Spleen (tissue), 11 donors: ENCODE measurements around the gene SPATA3. TPM values are rescaled to one million over a fixed set of nuclear protein-coding genes. Genes with fewer than 3 reads are reported as not detected.

Experiments used
- DNase-seq: peaks from one replicate; pipeline ENCODE4 v3.0.0-alpha.2; 2020
- H3K27ac ChIP-seq, 8 donors: fragments of 200-600 bp; sonication (generic) in 7 of 8; 1 replicate in 4 of 8; 2 replicates in 4 of 8; pipeline versions ENCODE4 v1.5.0 to v1.8.0; 2016 to 2021; ENCODE audit warnings: inconsistent platforms in 4 of 8, mild to moderate bottlenecking in 4 of 8, moderate library complexity in 1 of 8
- H3K27me3 ChIP-seq, 7 donors: fragments of 200-600 bp; sonication (generic) in 6 of 7; replicated peaks in 1 of 7; 1 replicate in 4 of 7; 2 replicates in 3 of 7; pipeline versions ENCODE4 v1.5.0 to v1.8.0; 2016 to 2021; ENCODE audit warnings: inconsistent platforms in 3 of 7, mild to moderate bottlenecking in 1 of 7
- H3K36me3 ChIP-seq, 6 donors: fragments of 200-600 bp; sonication (generic) in 5 of 6; 1 replicate in 4 of 6; 2 replicates in 2 of 6; pipeline versions ENCODE4 v1.5.0 to v1.8.0; 2016 to 2021; ENCODE audit warnings: inconsistent platforms in 2 of 6
- H3K4me1 ChIP-seq, 6 donors: fragments of 200-600 bp; sonication (generic) in 5 of 6; 1 replicate in 3 of 6; 2 replicates in 3 of 6; pipeline versions ENCODE4 v1.5.0 to v1.8.0; 2016 to 2021; ENCODE audit warnings: inconsistent platforms in 3 of 6
- H3K4me3 ChIP-seq, 8 donors: fragments of 200-600 bp; sonication (generic) in 7 of 8; 1 replicate in 4 of 8; 2 replicates in 4 of 8; pipeline versions ENCODE4 v1.5.0 to v1.8.0; 2016 to 2021; ENCODE audit warnings: inconsistent platforms in 4 of 8, mild to moderate bottlenecking in 4 of 8, moderate library complexity in 2 of 8
- H3K9me3 ChIP-seq, 8 donors: fragments of 200-600 bp; sonication (generic) in 7 of 8; 1 replicate in 4 of 8; 2 replicates in 4 of 8; pipeline versions ENCODE4 v1.5.0 to v1.8.0; 2016 to 2021; ENCODE audit warnings: inconsistent platforms in 4 of 8
- POLR2A ChIP-seq, 3 donors: fragments of 450-650 bp; IDR thresholded peaks; one replicate each; pipeline ENCODE4 v1.5.1; 2017; ENCODE audit warnings: antibody characterized with exemption in 3 of 3, mild to moderate bottlenecking in 1 of 3
- POLR2AphosphoS5 ChIP-seq, 3 donors: sonication (generic); formaldehyde crosslinking; IDR thresholded peaks; one replicate each; pipeline ENCODE4 v1.5.1; 2017; ENCODE audit warnings: antibody characterized with exemption in 3 of 3
- WGBS, 5 donors: extraction: QIAGEN DNeasy Blood & Tissue Kit in 3 of 5; methylation state at CpG; one replicate each; pipeline versions ENCODE4 v1.1.5 to v1.1.7; 2013 to 2018; 5-methylcytosine and 5-hydroxymethylcytosine counted together
- intact Hi-C: fragments of 100-400 bp; cut with DNase I; formaldehyde crosslinking; loops from one replicate; pipeline ENCODE4 v1.15.0; 2023; ENCODE audit warnings: low total_unique reads
- polyA plus RNA-seq, 3 donors: library from polyadenylated mRNA; stranded (reverse); fragments of 200-250 nt; gene quantifications; one replicate each; pipeline ENCODE4 v1.2.1, GENCODE V29; 2013
- total RNA-seq, 7 donors: library from RNA; depleted of rRNA in 3 of 7; stranded (reverse); fragments of >200 nt in 3 of 7; fragmentation: NEBNext Ultra II Directional in 4 of 7; extraction: Animal tissue kit (Norgen Biotek cat#: 25700) in 4 of 7; gene quantifications; one replicate each; pipeline versions ENCODE4 v1.1.0 to v1.2.1, GENCODE V29; 2016 to 2021
- TF ChIP-seq, protein P1 (sequence below), 11 experiments: fragments of 200-600 bp in 7 of 11; fragments of 450-650 bp in 4 of 11; sonication (generic) in 4 of 11; IDR thresholded peaks in 8 of 11; conservative IDR thresholded peaks in 3 of 11; 1 replicate in 7 of 11; 2 replicates in 4 of 11; pipeline versions ENCODE4 v1.4.0 to v1.8.0; 2016 to 2021; ENCODE audit warnings: antibody characterized with exemption in 11 of 11, inconsistent platforms in 4 of 11, mild to moderate bottlenecking in 1 of 11
- donor health status: healthy with polysubstance abuse.
- donor health status: DM: no; HTN: no; CAD: no; lungs with moderate emphysema.
- donor health status: DM: no; HTN: no; CAD: no.
- donor health status: Bipolar disorder and iron deficiency.
- donor health status: healthy.
- donor health status: DM: no; HTN: no; CAD: no.
- donor health status: DM: yes; HTN: yes; CAD: no.

Gene SPATA3
- total and polyA plus RNA-seq, 10 donors, result not detected

DNA sequence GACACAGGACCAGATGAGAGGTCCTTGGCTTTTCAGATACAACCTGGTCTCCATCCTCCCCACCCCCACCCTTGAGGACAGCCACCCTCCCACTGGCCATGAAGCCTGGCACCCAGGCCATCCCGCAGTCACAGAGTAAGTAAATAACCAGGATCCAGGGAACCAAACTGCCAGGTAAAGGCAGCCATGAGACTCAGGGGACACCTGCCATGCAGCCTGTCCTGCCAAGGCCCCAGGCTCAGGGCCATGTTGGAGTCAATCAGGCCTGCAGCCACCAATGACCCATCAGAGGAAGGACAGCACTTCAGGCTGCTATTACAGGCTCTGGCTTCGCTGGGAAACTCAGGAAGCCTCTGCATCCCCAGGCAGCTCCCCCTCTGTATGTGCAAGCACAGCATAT is 15.6 kb downstream of the SPATA3 start:
- no peak overlapping the region for H3K27ac ChIP-seq
- H3K27me3 ChIP-seq, result peaks cover 0 to 46% (median 0%) of the 10 kb centered on the region in 7 donors
- no peaks in the 10 kb centered on the region for H3K36me3 ChIP-seq
- no peak for DNase-seq
- no peak overlapping the region for H3K4me3 ChIP-seq
- TF ChIP-seq POLR2AphosphoS5 (IDR thresholded peaks at IDR 0.05) (no peak), POLR2A (IDR thresholded peaks at IDR 0.05) (no peak)
- TF ChIP-seq, protein P1, sequence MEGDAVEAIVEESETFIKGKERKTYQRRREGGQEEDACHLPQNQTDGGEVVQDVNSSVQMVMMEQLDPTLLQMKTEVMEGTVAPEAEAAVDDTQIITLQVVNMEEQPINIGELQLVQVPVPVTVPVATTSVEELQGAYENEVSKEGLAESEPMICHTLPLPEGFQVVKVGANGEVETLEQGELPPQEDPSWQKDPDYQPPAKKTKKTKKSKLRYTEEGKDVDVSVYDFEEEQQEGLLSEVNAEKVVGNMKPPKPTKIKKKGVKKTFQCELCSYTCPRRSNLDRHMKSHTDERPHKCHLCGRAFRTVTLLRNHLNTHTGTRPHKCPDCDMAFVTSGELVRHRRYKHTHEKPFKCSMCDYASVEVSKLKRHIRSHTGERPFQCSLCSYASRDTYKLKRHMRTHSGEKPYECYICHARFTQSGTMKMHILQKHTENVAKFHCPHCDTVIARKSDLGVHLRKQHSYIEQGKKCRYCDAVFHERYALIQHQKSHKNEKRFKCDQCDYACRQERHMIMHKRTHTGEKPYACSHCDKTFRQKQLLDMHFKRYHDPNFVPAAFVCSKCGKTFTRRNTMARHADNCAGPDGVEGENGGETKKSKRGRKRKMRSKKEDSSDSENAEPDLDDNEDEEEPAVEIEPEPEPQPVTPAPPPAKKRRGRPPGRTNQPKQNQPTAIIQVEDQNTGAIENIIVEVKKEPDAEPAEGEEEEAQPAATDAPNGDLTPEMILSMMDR (IDR thresholded peaks at IDR 0.05 in 8 of 11, conservative IDR thresholded peaks at IDR 0.05 in 3 of 11), result no peak
- no peaks in the 10 kb centered on the region for H3K9me3 ChIP-seq
- intact Hi-C loops, result no loop called here
- no peaks in the 10 kb centered on the region for H3K4me1 ChIP-seq
- WGBS, 5 donors, result 40 to 64% (median 53%) methylated on average over 2 of the region's 2 CpGs; no CpG with 5 or more reads in 1 of the 5 donors

GRCh38 chr2:231012463-231012862 is 16.5 kb downstream of the SPATA3 start:
- H3K4me1 ChIP-seq, result no peaks in the 10 kb centered on the region
- no peak overlapping the region for H3K4me3 ChIP-seq
- DNase-seq, result no peak
- H3K9me3 ChIP-seq, result no peaks in the 10 kb centered on the region
- peaks cover 0 to 55% (median 0%) of the 10 kb centered on the region in 7 donors for H3K27me3 ChIP-seq
- no peaks in the 10 kb centered on the region for H3K36me3 ChIP-seq
- intact Hi-C loops, result no loop called here
- no peak overlapping the region for H3K27ac ChIP-seq
- TF ChIP-seq POLR2A (IDR thresholded peaks at IDR 0.05), result no peak
- TF ChIP-seq, protein P1 (IDR thresholded peaks at IDR 0.05 in 8 of 11, conservative IDR thresholded peaks at IDR 0.05 in 3 of 11), result no peak
- TF ChIP-seq POLR2AphosphoS5 (IDR thresholded peaks at IDR 0.05), result no peak
- 67 to 83% (median 75%) methylated on average over 3 of the region's 3 CpGs for WGBS, 5 donors

- no peaks in the 10 kb centered on the region for H3K36me3 ChIP-seq
- no peak overlapping the region for H3K4me3 ChIP-seq
- TF ChIP-seq POLR2AphosphoS5 (IDR thresholded peaks at IDR 0.05) (no peak), POLR2A (IDR thresholded peaks at IDR 0.05) (no peak)
- TF ChIP-seq, protein P1 (IDR thresholded peaks at IDR 0.05 in 8 of 11, conservative IDR thresholded peaks at IDR 0.05 in 3 of 11), result no peak
- intact Hi-C loops, result no loop called here
- no peaks in the 10 kb centered on the region for H3K4me1 ChIP-seq
- peaks cover 0 to 56% (median 0%) of the 10 kb centered on the region in 7 donors for H3K27me3 ChIP-seq
- no peak overlapping the region for H3K27ac ChIP-seq
- H3K9me3 ChIP-seq, result no peaks in the 10 kb centered on the region
- WGBS, 5 donors, result 31 to 48% (median 40%) methylated on average over 3 of the region's 3 CpGs
- no peak for DNase-seq
Measured at GRCh38 chr2:231013820-231014219, 17.9 kb downstream of the SPATA3 start.

- no peak for DNase-seq
Measured at GRCh38 chr2:231015478-231015877, 19.6 kb downstream of the SPATA3 start.

More at GRCh38 chr2:231015478-231015877, 19.6 kb downstream of the SPATA3 start:
- Histone ChIP-seq H3K4me1 (no peaks in the 10 kb centered on the region), H3K9me3 (no peaks in the 10 kb centered on the region), H3K36me3 (no peaks in the 10 kb centered on the region), H3K27ac (no peak overlapping the region), H3K27me3 (peaks cover 0 to 44% (median 0%) of the 10 kb centered on the region in 7 donors), H3K4me3 (no peak overlapping the region)
- TF ChIP-seq, protein P1 (IDR thresholded peaks at IDR 0.05 in 8 of 11, conservative IDR thresholded peaks at IDR 0.05 in 3 of 11), result no peak
- WGBS, 5 donors, result 45 to 75% (median 71%) methylated on average over 6 to 7 of the region's 7 CpGs
- intact Hi-C loops, result no loop called here
